H1 (cell line): ENCODE measurements around the gene UVSSA. TPM values are rescaled to one million over a fixed set of nuclear protein-coding genes. Genes with fewer than 3 reads are reported as not detected.

Source experiments
- CTCF ChIA-PET: fragments of 300-600 bp; sonication (Branson Sonifier 250); formaldehyde crosslinking; loops from one replicate; lab custom pipeline; 2021; ENCODE audit not compliant: partially characterized antibody; lab: Charles Lee
- POLR2A ChIA-PET: fragments of 300-600 bp; sonication (Branson Sonifier 250); formaldehyde crosslinking; loops from one replicate; lab custom pipeline; 2021; ENCODE audit warnings: inconsistent platforms; ENCODE audit not compliant: partially characterized antibody; lab: Charles Lee
- DNase-seq, 2 experiments: peaks; one replicate each; pipeline versions ENCODE4 v3.0.0 to v3.0.0-alpha.2; 2010 to 2022; ENCODE audit warnings: low spot score in 2 of 2, low read depth in 1 of 2, mixed read lengths in 1 of 2
- FAIRE-seq: peaks from 2 replicates; lab custom pipeline; 2011; peaks lifted over from hg19 to GRCh38; lab: Jason Lieb, UNC
- H2AFZ ChIP-seq: 2 replicates; pipeline ENCODE4 v1.8.1; 2012; ENCODE audit warnings: low read length, inconsistent platforms
- H2AK5ac ChIP-seq: 2 replicates; pipeline ENCODE4 v1.6.1; 2013; ENCODE audit warnings: low read depth, low read length
- H2BK120ac ChIP-seq: replicated peaks from 2 replicates; pipeline ENCODE3; 2013; ENCODE audit warnings: low read depth, low read length, inconsistent platforms
- H2BK12ac ChIP-seq: 2 replicates; pipeline ENCODE4 v1.6.1; 2013; ENCODE audit warnings: low read depth, low read length
- H2BK15ac ChIP-seq: 2 replicates; pipeline ENCODE4 v1.6.1; 2013; ENCODE audit warnings: low read length
- H2BK20ac ChIP-seq: 2 replicates; pipeline ENCODE4 v1.6.1; 2013; ENCODE audit warnings: low read length
- H2BK5ac ChIP-seq: 2 replicates; pipeline ENCODE4 v1.6.1; 2013; ENCODE audit warnings: low read depth, low read length
- H3K14ac ChIP-seq: 2 replicates; pipeline ENCODE4 v1.6.1; 2013; ENCODE audit warnings: inconsistent platforms; ENCODE audit not compliant: insufficient read length
- H3K18ac ChIP-seq: 2 replicates; pipeline ENCODE4 v1.6.1; 2013; ENCODE audit warnings: low read length; ENCODE audit errors: extremely low read depth
- H3K23ac ChIP-seq: 2 replicates; pipeline ENCODE4 v1.6.1; 2013; ENCODE audit warnings: inconsistent platforms; ENCODE audit not compliant: insufficient read length
- H3K23me2 ChIP-seq: 2 replicates; pipeline ENCODE4 v1.6.1; 2013; ENCODE audit warnings: low read depth, low read length
- H3K27ac ChIP-seq: 2 replicates; pipeline ENCODE4 v1.6.1; 2011; ENCODE audit warnings: low read depth, low read length, inconsistent platforms
- H3K27me3 ChIP-seq, 4 experiments: replicated peaks in 1 of 4; 1 replicate in 1 of 4; 2 replicates in 3 of 4; pipeline versions ENCODE4 v1.6.1 to v1.8.1; 2011 to 2013; ENCODE audit warnings: low read length in 3 of 4, mild to moderate bottlenecking in 3 of 4, inconsistent platforms in 2 of 4, mixed read lengths in 2 of 4, moderate library complexity in 1 of 4; ENCODE audit not compliant: control insufficient read depth in 3 of 4, insufficient read depth in 3 of 4; ENCODE audit errors: extremely low read depth in 1 of 4
- H3K36me3 ChIP-seq, 4 experiments: 2 replicates each; pipeline versions ENCODE4 v1.6.1 to v1.8.1; 2011 to 2013; ENCODE audit warnings: mild to moderate bottlenecking in 4 of 4, low read length in 3 of 4, moderate library complexity in 2 of 4, control low read depth in 1 of 4, inconsistent platforms in 1 of 4; ENCODE audit not compliant: insufficient read depth in 4 of 4, control insufficient read depth in 2 of 4
- H3K4ac ChIP-seq: replicated peaks from 2 replicates; pipeline ENCODE3; 2013; ENCODE audit warnings: low read length, low read depth, mixed read lengths, inconsistent platforms; ENCODE audit not compliant: insufficient read length
- H3K4me1 ChIP-seq, 4 experiments: replicated peaks in 1 of 4; 1 replicate in 1 of 4; 2 replicates in 3 of 4; pipeline versions ENCODE4 v1.6.1 to v1.8.1; 2011 to 2013; ENCODE audit warnings: low read length in 3 of 4, inconsistent platforms in 2 of 4, mixed read lengths in 1 of 4; ENCODE audit not compliant: insufficient read depth in 4 of 4, control insufficient read depth in 3 of 4
- H3K4me2 ChIP-seq, 2 experiments: 2 replicates each; pipeline versions ENCODE4 v1.6.1 to v1.8.1; 2011 to 2013; ENCODE audit warnings: low read depth in 2 of 2, low read length in 2 of 2, control low read depth in 1 of 2, inconsistent platforms in 1 of 2, mild to moderate bottlenecking in 1 of 2; ENCODE audit not compliant: insufficient read depth in 1 of 2
- H3K4me3 ChIP-seq, 4 experiments: fragments of 200-600, 300-600 bp in 1 of 4; sonication (generic), shearing (Covaris generic), sonication (Bioruptor Twin) in 1 of 4; 2 replicates each; pipeline versions ENCODE4 v1.5.1 to v1.8.1; 2011 to 2016; ENCODE audit warnings: low read length in 4 of 4, low read depth in 3 of 4, control low read depth in 2 of 4, inconsistent platforms in 2 of 4, mild to moderate bottlenecking in 2 of 4, mixed read lengths in 1 of 4, moderate library complexity in 1 of 4; ENCODE audit not compliant: insufficient read depth in 2 of 4; ENCODE audit errors: extremely low read depth in 1 of 4
- H3K56ac ChIP-seq: replicated peaks from 2 replicates; pipeline ENCODE3; 2013; ENCODE audit warnings: low read depth, mild to moderate bottlenecking, mixed read lengths, low read length, inconsistent platforms; ENCODE audit not compliant: insufficient read length
- H3K79me1 ChIP-seq: 2 replicates; pipeline ENCODE4 v1.6.1; 2013; ENCODE audit warnings: low read depth, low read length, control low read depth
- H3K79me2 ChIP-seq, 2 experiments: 2 replicates each; pipeline versions ENCODE4 v1.6.1 to v1.8.1; 2012 to 2013; ENCODE audit warnings: low read length in 2 of 2, mild to moderate bottlenecking in 2 of 2, inconsistent platforms in 1 of 2; ENCODE audit not compliant: insufficient read depth in 2 of 2, control insufficient read depth in 1 of 2
- H3K9ac ChIP-seq, 4 experiments: replicated peaks in 1 of 4; 1 replicate in 1 of 4; 2 replicates in 3 of 4; pipeline versions ENCODE4 v1.6.1 to v1.8.1; 2011 to 2013; ENCODE audit warnings: low read depth in 3 of 4, low read length in 3 of 4, control low read depth in 2 of 4, mild to moderate bottlenecking in 2 of 4, moderate library complexity in 2 of 4, inconsistent platforms in 1 of 4; ENCODE audit errors: extremely low read depth in 1 of 4
- H3K9me3 ChIP-seq, 2 experiments: 2 replicates each; pipeline versions ENCODE4 v1.6.1 to v1.8.1; 2012 to 2013; ENCODE audit warnings: mild to moderate bottlenecking in 2 of 2, moderate library complexity in 2 of 2, control low read depth in 1 of 2, inconsistent platforms in 1 of 2, low read depth in 1 of 2, low read length in 1 of 2, mixed read lengths in 1 of 2; ENCODE audit not compliant: insufficient read depth in 2 of 2
- H4K20me1 ChIP-seq, 2 experiments: replicated peaks in 1 of 2; 2 replicates each; pipeline versions ENCODE3 to v1.8.1; 2011 to 2013; ENCODE audit warnings: inconsistent platforms in 2 of 2, low read length in 2 of 2, mild to moderate bottlenecking in 1 of 2; ENCODE audit not compliant: insufficient read depth in 2 of 2, control insufficient read depth in 1 of 2
- H4K5ac ChIP-seq: 2 replicates; pipeline ENCODE4 v1.6.1; 2013; ENCODE audit warnings: low read length, low read depth, mixed read lengths, inconsistent platforms; ENCODE audit not compliant: insufficient read length
- H4K8ac ChIP-seq: 2 replicates; pipeline ENCODE4 v1.8.0; 2013; ENCODE audit warnings: mild to moderate bottlenecking, moderate library complexity, low read length, inconsistent platforms; ENCODE audit not compliant: insufficient read depth; ENCODE audit errors: extremely low read depth
- H4K91ac ChIP-seq: replicated peaks from 2 replicates; pipeline ENCODE3; 2013; ENCODE audit warnings: low read length, mixed read lengths, inconsistent platforms; ENCODE audit not compliant: insufficient read length
- JUND ChIP-seq: IDR thresholded peaks from 2 replicates; pipeline ENCODE4 v1.6.1; 2011; ENCODE audit warnings: mild to moderate bottlenecking, improper control_type of control experiment, low read length
- POLR2A ChIP-seq, 2 experiments: IDR thresholded peaks; 1 replicate in 1 of 2; 2 replicates in 1 of 2; pipeline ENCODE4 v1.6.1; 2011; ENCODE audit warnings: low read depth in 2 of 2, low read length in 2 of 2, mild to moderate bottlenecking in 2 of 2; ENCODE audit errors: control extremely low read depth in 1 of 2
- SP4 ChIP-seq: IDR thresholded peaks from 2 replicates; pipeline ENCODE4 v1.6.1; 2012; ENCODE audit warnings: low read length, inconsistent platforms
- SUZ12 ChIP-seq: fragments of 200-600 bp; sonication (generic); IDR thresholded peaks from 2 replicates; pipeline ENCODE4 v1.6.1; 2012; ENCODE audit warnings: mild to moderate bottlenecking, inconsistent platforms, low read length, moderate library complexity, mixed read lengths
- YY1 ChIP-seq: IDR thresholded peaks from 2 replicates; pipeline ENCODE4 v1.6.1; 2011; ENCODE audit warnings: low read depth, mild to moderate bottlenecking, low read length
- WGBS, 2 experiments: shearing (Covaris generic) in 1 of 2; methylation state at CpG; one replicate each; pipeline versions ENCODE4 v1.1.6 to v1.1.7; 2013 to 2015; ENCODE audit warnings: low lambda C conversion rate in 2 of 2, mixed read lengths in 2 of 2, inconsistent platforms in 1 of 2, low coverage in 1 of 2, missing lambda C conversion rate in 1 of 2; ENCODE audit not compliant: insufficient replicate concordance in 2 of 2, insufficient coverage in 1 of 2, insufficient read length in 1 of 2; ENCODE audit errors: extremely low coverage in 1 of 2, missing lambda C conversion rate in 1 of 2; 5-methylcytosine and 5-hydroxymethylcytosine counted together
- polyA plus RNA-seq, 7 experiments: library from polyadenylated mRNA; depleted of rRNA in 3 of 7; stranded (reverse) in 5 of 7; unstranded in 2 of 7; fragments of >200 nt in 5 of 7; fragments of 200-250 nt in 2 of 7; gene quantifications; 1 replicate in 5 of 7; 2 replicates in 1 of 7; 4 replicates in 1 of 7; pipeline versions ENCODE4 v1.2.1 to v1.2.3, GENCODE V29; 2011 to 2013; ENCODE audit warnings: missing spikeins in 2 of 7, mixed read lengths in 2 of 7
- total RNA-seq: library from RNA; stranded (reverse); fragmentation: NEBNext Ultra II Directional; extraction: Animal tissue kit (Norgen Biotek cat#: 25700); gene quantifications from 2 replicates; pipeline ENCODE4 v1.2.1, GENCODE V29; 2021

Gene UVSSA
- total and polyA plus RNA-seq, 2 of the 8 experiments (the other 6 are each of a cell fraction or from before 2014, with no cell fraction given) = 14.5 to 19.4 TPM

GRCh38 chr4:1409491-1410425 lies 62.8 kb downstream of the UVSSA start:
- Histone ChIP-seq H2BK12ac (no peak overlapping the region), H3K4ac (no peak overlapping the region), H2BK120ac (no peak overlapping the region), H2AFZ (no peak overlapping the region), H3K23me2 (no peaks in the 10 kb centered on the region; the same call in 1 of the 2 replicates), H3K27ac (no peak overlapping the region), H3K79me2 (no peaks in the 10 kb centered on the region), H4K91ac (no peak overlapping the region), H4K20me1 (peaks cover 15 to 34% of the 10 kb centered on the region in 2 experiments), H3K14ac (no peak overlapping the region), H3K79me1 (no peaks in the 10 kb centered on the region), H3K18ac (no peak overlapping the region), H2BK20ac (no peak overlapping the region), H2AK5ac (no peak overlapping the region), H3K23ac (no peak overlapping the region), H4K5ac (no peak overlapping the region), H3K9ac (no peak overlapping the region), H3K27me3 (peaks cover 48 to 90% (median 88%) of the 10 kb centered on the region in 4 experiments), H3K36me3 (peaks cover 0 to 16% (median 0%) of the 10 kb centered on the region in 4 experiments; a peak in 1 of 8 replicates), H3K4me1 (peaks cover 0 to 18% (median 5%) of the 10 kb centered on the region in 4 experiments; a peak in 6 of 7 replicates), H3K4me2 (no peak overlapping the region), H4K8ac (no peak overlapping the region), H3K56ac (no peak overlapping the region), H2BK15ac (no peak overlapping the region), H3K4me3 (no peak overlapping the region), H3K9me3 (no peaks in the 10 kb centered on the region; a peak in 1 of 4 replicates), H2BK5ac (no peak overlapping the region)
- no peak for FAIRE-seq
- CTCF ChIA-PET = interaction anchor here (0.6 to 1.2 kb wide), 6 partner anchors 8 to 478 kb away, joined by 3 to 4 read pairs (median 4); partner anchors contain the start of gene GAK
- POLR2A ChIA-PET = interaction anchor here (1.7 kb wide), 1 partner anchor 9 kb away, joined by 4 read pairs; no protein-coding TSS in a partner anchor
- 0 out of 2 replicates have a peak, but pooled peaks have one; percentile 28 for TF ChIP-seq SUZ12
- TF ChIP-seq YY1 = no peak
- no peak for TF ChIP-seq POLR2A (IDR thresholded peaks at IDR 0.05; ENCODE audit: control extremely low read depth in 1 of 2, low read depth in 2 of 2, low read length in 2 of 2)
- no peak for TF ChIP-seq JUND
- TF ChIP-seq SP4 = no peak
- DNase-seq = no peak
- 51% methylated on average over 21 of the region's 27 CpGs; no CpG with 5 or more reads in 1 of the 2 experiments for WGBS, 2 experiments
